ENCODE data around the gene SLC2A1. TPM values are rescaled to one million over a fixed set of nuclear protein-coding genes. Genes with fewer than 3 reads are reported as not detected.

The SLC2A1 gene
- total and polyA plus RNA-seq, 2 experiments from 2014 or later: 271 to 301 TPM

DNA sequence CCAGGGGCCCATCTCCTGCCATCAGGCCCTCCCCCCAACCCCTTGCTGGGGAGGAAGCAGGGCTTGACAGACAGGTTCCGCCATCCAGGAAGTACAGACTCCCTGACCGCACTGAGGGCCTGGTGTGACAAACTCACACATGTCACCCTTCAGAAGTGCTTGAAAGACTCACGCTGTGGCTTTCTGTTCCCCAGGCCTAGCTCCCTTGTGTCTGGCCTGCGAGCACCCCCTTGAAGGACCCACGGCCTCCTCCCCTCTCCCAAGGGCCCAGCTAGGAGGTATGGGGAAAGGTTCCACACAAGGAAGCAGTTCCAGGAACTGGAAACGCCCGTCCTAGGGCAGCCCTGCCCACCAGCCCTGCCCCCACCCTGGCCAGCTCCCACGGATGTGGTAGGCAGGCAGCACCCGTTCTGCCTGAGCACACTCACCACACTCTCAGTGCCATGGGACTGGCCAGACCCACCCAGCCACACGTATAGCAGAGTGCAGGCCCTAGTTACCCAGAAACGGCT is 26.7 kb downstream of the SLC2A1 start:
- H3K27ac ChIP-seq: peak overlapping the region; percentile 55
- no peaks in the 10 kb centered on the region for H3K36me3 ChIP-seq (replicated peaks; ENCODE audit: insufficient read depth, low read depth)
- 69% methylated on average over 9 of the region's 11 CpGs for WGBS (ENCODE audit: low lambda C conversion rate, missing lambda C conversion rate)
- no peaks in the 10 kb centered on the region for H3K27me3 ChIP-seq
- peaks cover 50% of the 10 kb centered on the region for H3K79me2 ChIP-seq
- no peak for DNase-seq (ENCODE audit: low spot score)
- no peak overlapping the region for H3K4me3 ChIP-seq
- TF ChIP-seq, protein P1, sequence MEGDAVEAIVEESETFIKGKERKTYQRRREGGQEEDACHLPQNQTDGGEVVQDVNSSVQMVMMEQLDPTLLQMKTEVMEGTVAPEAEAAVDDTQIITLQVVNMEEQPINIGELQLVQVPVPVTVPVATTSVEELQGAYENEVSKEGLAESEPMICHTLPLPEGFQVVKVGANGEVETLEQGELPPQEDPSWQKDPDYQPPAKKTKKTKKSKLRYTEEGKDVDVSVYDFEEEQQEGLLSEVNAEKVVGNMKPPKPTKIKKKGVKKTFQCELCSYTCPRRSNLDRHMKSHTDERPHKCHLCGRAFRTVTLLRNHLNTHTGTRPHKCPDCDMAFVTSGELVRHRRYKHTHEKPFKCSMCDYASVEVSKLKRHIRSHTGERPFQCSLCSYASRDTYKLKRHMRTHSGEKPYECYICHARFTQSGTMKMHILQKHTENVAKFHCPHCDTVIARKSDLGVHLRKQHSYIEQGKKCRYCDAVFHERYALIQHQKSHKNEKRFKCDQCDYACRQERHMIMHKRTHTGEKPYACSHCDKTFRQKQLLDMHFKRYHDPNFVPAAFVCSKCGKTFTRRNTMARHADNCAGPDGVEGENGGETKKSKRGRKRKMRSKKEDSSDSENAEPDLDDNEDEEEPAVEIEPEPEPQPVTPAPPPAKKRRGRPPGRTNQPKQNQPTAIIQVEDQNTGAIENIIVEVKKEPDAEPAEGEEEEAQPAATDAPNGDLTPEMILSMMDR (IDR thresholded peaks at IDR 0.05; ENCODE audit: poor library complexity): no peak
- TF ChIP-seq EZH2phosphoT487 (IDR thresholded peaks at IDR 0.05; ENCODE audit: low read depth, severe bottlenecking, unreplicated experiment) (no peak), EZH2 (IDR thresholded peaks at IDR 0.05; ENCODE audit: borderline replicate concordance) (no peak)
- H3K9me2 ChIP-seq (replicated peaks; ENCODE audit: insufficient read depth): no peaks in the 10 kb centered on the region
- peaks cover 15% of the 10 kb centered on the region for H4K20me1 ChIP-seq (ENCODE audit: insufficient read depth, poor library complexity, severe bottlenecking)
- peaks cover 28% of the 10 kb centered on the region for H3K4me1 ChIP-seq (ENCODE audit: insufficient read depth)
- H2AFZ ChIP-seq: no peak overlapping the region
- H3K9me3 ChIP-seq (ENCODE audit: low read depth): no peaks in the 10 kb centered on the region
- H3K4me2 ChIP-seq: no peak overlapping the region

DNA sequence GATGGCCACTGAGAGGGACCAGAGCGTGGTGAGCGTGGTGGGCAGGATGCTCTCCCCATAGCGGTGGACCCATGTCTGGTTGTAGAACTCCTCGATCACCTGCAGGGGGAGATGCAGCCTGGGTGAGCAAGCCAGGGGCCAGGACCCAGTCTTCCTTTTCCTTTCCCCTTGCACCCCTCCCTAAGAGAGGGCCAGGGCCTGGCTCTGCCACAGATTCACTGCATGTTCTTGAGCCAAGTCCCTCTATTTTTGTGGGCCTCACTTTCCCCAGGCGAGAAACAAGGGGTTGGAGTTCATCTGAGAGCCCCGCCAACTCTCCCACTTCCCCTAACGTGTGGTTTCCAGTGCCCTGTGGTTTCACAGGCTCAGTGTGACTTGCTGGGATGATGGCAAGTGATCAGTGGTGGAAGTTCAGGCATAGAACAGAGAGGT is 27.5 kb downstream of the SLC2A1 start:
- TF ChIP-seq, protein P1 (IDR thresholded peaks at IDR 0.05; ENCODE audit: poor library complexity): peak; percentile 39
- TF ChIP-seq EZH2phosphoT487 (IDR thresholded peaks at IDR 0.05; ENCODE audit: low read depth, severe bottlenecking, unreplicated experiment): no peak
- no peaks in the 10 kb centered on the region for H3K36me3 ChIP-seq (replicated peaks; ENCODE audit: insufficient read depth, low read depth)
- peaks cover 48% of the 10 kb centered on the region for H3K79me2 ChIP-seq
- H3K9me2 ChIP-seq (replicated peaks; ENCODE audit: insufficient read depth): no peaks in the 10 kb centered on the region
- peak; percentile 56 for DNase-seq (ENCODE audit: low spot score)
- peaks cover 15% of the 10 kb centered on the region for H4K20me1 ChIP-seq (ENCODE audit: insufficient read depth, poor library complexity, severe bottlenecking)
- no peak overlapping the region for H2AFZ ChIP-seq
- no peaks in the 10 kb centered on the region for H3K27me3 ChIP-seq
- no peak overlapping the region for H3K4me2 ChIP-seq
- no peak overlapping the region for H3K4me3 ChIP-seq
- 79% methylated on average over 7 of the region's 7 CpGs for WGBS (ENCODE audit: low lambda C conversion rate, missing lambda C conversion rate)
- no peaks in the 10 kb centered on the region for H3K9me3 ChIP-seq (ENCODE audit: low read depth)
- no peak overlapping the region for H3K27ac ChIP-seq
- H3K4me1 ChIP-seq (ENCODE audit: insufficient read depth): peaks cover 19% of the 10 kb centered on the region

DNA sequence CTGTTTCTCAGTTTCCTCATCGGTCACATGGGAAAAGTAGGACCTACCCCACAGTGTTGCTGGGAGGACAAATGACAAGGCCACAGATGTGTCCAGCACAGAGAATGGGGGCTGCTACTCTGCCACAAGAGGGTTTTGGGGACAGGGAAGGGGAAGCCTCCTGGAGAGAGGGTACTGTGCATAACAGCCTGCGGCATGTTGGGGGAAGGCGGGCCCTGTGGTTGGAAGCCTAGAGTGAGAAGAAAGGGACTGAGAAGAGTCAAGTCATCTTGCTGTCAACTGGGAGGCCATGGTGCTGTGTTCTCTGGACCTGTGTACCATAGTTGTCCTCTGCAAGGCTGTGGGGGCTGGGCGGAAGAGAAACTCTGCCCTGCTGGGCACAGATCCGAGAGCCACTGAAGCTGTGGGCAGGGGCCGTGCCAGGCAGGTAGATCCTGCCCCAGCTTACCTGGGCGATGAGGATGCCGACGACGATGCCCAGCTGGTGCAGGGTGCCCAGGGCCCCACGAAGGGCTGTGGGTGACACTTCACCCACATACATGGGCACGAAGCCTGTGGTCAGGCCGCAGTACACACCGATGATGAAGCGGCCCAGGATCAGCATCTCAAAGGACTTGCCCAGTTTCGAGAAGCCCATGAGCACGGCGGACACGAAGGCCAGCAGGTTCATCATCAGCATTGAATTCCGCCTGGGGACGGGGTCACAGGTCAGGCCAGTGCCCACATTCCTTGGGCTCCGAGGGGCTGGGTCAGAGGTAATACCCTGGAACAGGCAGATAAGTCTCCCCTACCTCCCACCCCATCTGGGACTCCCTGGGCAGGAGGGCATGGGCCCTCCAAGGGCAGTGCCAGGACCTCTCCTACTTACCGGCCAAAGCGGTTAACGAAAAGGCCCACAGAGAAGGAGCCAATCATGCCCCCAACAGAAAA is 28.2 kb downstream of the SLC2A1 start:
- Histone ChIP-seq H4K20me1 (ENCODE audit: insufficient read depth, poor library complexity, severe bottlenecking) (peaks cover 15% of the 10 kb centered on the region), H3K9me3 (ENCODE audit: low read depth) (no peaks in the 10 kb centered on the region), H3K27me3 (no peaks in the 10 kb centered on the region), H3K27ac (no peak overlapping the region), H3K4me1 (ENCODE audit: insufficient read depth) (peaks cover 14% of the 10 kb centered on the region), H3K4me2 (no peak overlapping the region), H3K9me2 (replicated peaks; ENCODE audit: insufficient read depth) (no peaks in the 10 kb centered on the region), H3K36me3 (replicated peaks; ENCODE audit: insufficient read depth, low read depth) (no peaks in the 10 kb centered on the region), H3K4me3 (no peak overlapping the region), H3K79me2 (peaks cover 42% of the 10 kb centered on the region), H2AFZ (no peak overlapping the region)
- WGBS (ENCODE audit: low lambda C conversion rate, missing lambda C conversion rate): 92% methylated on average over 24 of the region's 25 CpGs
- DNase-seq (ENCODE audit: low spot score): no peak
- TF ChIP-seq EZH2phosphoT487 (IDR thresholded peaks at IDR 0.05; ENCODE audit: low read depth, severe bottlenecking, unreplicated experiment): no peak
- TF ChIP-seq EZH2 (IDR thresholded peaks at IDR 0.05; ENCODE audit: borderline replicate concordance): no peak
- TF ChIP-seq, protein P1 (IDR thresholded peaks at IDR 0.05; ENCODE audit: poor library complexity): no peak
